ENCODE results near the gene SLIT3. TPM values are rescaled to one million over a fixed set of nuclear protein-coding genes. Genes with fewer than 3 reads are reported as not detected.

Gene SLIT3
- total RNA-seq, 1 experiment from 2014 or later: 0.44 TPM

GRCh38 chr5:168721966-168722365, 579.0 kb downstream of the SLIT3 start:
- H3K4me3 ChIP-seq (ENCODE audit: low read length): no peak overlapping the region
- H3K9me3 ChIP-seq (ENCODE audit: low read length): no peaks in the 10 kb centered on the region
- no peak overlapping the region for H2AFZ ChIP-seq (ENCODE audit: low read length)
- CTCF ChIA-PET: no interaction called here
- intact Hi-C loops (cut with micrococcal nuclease): no loop called here
- DNase-seq (no peak), ATAC-seq (no peak)
- no peak overlapping the region for H3K4me2 ChIP-seq (ENCODE audit: low read length)
- H3K36me3 ChIP-seq (ENCODE audit: low read depth, low read length): no peaks in the 10 kb centered on the region
- no peak overlapping the region for H3K27ac ChIP-seq (ENCODE audit: low read length)
- H3K9ac ChIP-seq (ENCODE audit: low read length): no peak overlapping the region
- no peaks in the 10 kb centered on the region for H4K20me1 ChIP-seq (ENCODE audit: low read length)
- H3K4me1 ChIP-seq (ENCODE audit: insufficient read depth, low read length): no peaks in the 10 kb centered on the region
- H3F3A ChIP-seq (ENCODE audit: low read length, unreplicated experiment): no peaks in the 10 kb centered on the region
- H3K79me2 ChIP-seq (ENCODE audit: low read length): no peaks in the 10 kb centered on the region
- no peaks in the 10 kb centered on the region for H3K9me2 ChIP-seq (replicated peaks; ENCODE audit: low read length)
- TF ChIP-seq EZH2 (IDR thresholded peaks at IDR 0.05; ENCODE audit: low read length, unreplicated experiment): no peak
- POLR2A ChIA-PET (ENCODE audit: unreplicated experiment): no interaction called here
- no peaks in the 10 kb centered on the region for H3K27me3 ChIP-seq (ENCODE audit: low read length)
- BruUV-seq (replicated peaks): no TSS peak

GRCh38 chr5:168721002-168721753, 579.8 kb downstream of the SLIT3 start:
- H3K36me3 ChIP-seq (ENCODE audit: low read depth, low read length): no peaks in the 10 kb centered on the region
- H4K20me1 ChIP-seq (ENCODE audit: low read length): no peaks in the 10 kb centered on the region
- H3K27ac ChIP-seq (ENCODE audit: low read length): no peak overlapping the region
- no peak overlapping the region for H3K9ac ChIP-seq (ENCODE audit: low read length)
- CTCF ChIA-PET: no interaction called here
- no peaks in the 10 kb centered on the region for H3K27me3 ChIP-seq (ENCODE audit: low read length)
- H3F3A ChIP-seq (ENCODE audit: low read length, unreplicated experiment): no peaks in the 10 kb centered on the region
- ATAC-seq: no peak
- TF ChIP-seq, protein P1, sequence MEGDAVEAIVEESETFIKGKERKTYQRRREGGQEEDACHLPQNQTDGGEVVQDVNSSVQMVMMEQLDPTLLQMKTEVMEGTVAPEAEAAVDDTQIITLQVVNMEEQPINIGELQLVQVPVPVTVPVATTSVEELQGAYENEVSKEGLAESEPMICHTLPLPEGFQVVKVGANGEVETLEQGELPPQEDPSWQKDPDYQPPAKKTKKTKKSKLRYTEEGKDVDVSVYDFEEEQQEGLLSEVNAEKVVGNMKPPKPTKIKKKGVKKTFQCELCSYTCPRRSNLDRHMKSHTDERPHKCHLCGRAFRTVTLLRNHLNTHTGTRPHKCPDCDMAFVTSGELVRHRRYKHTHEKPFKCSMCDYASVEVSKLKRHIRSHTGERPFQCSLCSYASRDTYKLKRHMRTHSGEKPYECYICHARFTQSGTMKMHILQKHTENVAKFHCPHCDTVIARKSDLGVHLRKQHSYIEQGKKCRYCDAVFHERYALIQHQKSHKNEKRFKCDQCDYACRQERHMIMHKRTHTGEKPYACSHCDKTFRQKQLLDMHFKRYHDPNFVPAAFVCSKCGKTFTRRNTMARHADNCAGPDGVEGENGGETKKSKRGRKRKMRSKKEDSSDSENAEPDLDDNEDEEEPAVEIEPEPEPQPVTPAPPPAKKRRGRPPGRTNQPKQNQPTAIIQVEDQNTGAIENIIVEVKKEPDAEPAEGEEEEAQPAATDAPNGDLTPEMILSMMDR (conservative IDR thresholded peaks at IDR 0.05; ENCODE audit: low read depth, low read length): no peak
- TF ChIP-seq EZH2phosphoT487 (IDR thresholded peaks at IDR 0.05; ENCODE audit: borderline replicate concordance, low read length) (no peak), EZH2 (IDR thresholded peaks at IDR 0.05; ENCODE audit: low read length, unreplicated experiment) (no peak)
- no peaks in the 10 kb centered on the region for H3K9me3 ChIP-seq (ENCODE audit: low read length)
- no peak overlapping the region for H3K4me3 ChIP-seq (ENCODE audit: low read length)
- no peak overlapping the region for H3K4me2 ChIP-seq (ENCODE audit: low read length)
- no peak overlapping the region for H2AFZ ChIP-seq (ENCODE audit: low read length)
- no peaks in the 10 kb centered on the region for H3K79me2 ChIP-seq (ENCODE audit: low read length)
- POLR2A ChIA-PET (ENCODE audit: unreplicated experiment): no interaction called here
- H3K4me1 ChIP-seq (ENCODE audit: insufficient read depth, low read length): no peaks in the 10 kb centered on the region
- no peaks in the 10 kb centered on the region for H3K9me2 ChIP-seq (replicated peaks; ENCODE audit: low read length)
- DNase-seq: no peak
- no TSS peak for BruUV-seq (replicated peaks)
- intact Hi-C loops (cut with micrococcal nuclease): no loop called here

DNA sequence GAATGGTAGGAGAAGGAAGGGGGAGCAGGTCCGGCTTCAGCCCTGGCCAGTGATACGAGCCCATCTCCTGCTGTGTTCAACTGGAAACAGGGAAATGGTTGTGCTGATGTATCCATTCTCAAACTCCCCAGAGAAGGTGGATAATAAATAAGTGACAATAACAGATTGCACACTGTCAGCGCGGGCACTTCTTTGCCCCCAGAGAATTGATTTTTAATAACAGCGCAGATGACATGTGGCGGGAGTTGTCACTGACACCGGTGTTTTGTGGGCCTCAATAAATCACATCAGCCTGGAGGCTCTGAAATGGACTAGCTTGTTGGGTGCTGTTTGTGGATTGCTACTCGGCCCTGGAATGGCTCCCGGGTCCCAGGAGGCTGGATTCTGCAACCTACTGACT, 580.4 kb downstream of the SLIT3 start:
- no peak overlapping the region for H3K9ac ChIP-seq (ENCODE audit: low read length)

More for the DNA sequence above, 580.4 kb downstream of the SLIT3 start:
- Histone ChIP-seq H3K27me3 (ENCODE audit: low read length) (no peaks in the 10 kb centered on the region), H2AFZ (ENCODE audit: low read length) (no peak overlapping the region), H4K20me1 (ENCODE audit: low read length) (no peaks in the 10 kb centered on the region), H3K4me2 (ENCODE audit: low read length) (no peak overlapping the region), H3K4me1 (ENCODE audit: insufficient read depth, low read length) (no peaks in the 10 kb centered on the region), H3K27ac (ENCODE audit: low read length) (no peak overlapping the region), H3K36me3 (ENCODE audit: low read depth, low read length) (no peaks in the 10 kb centered on the region), H3K9me3 (ENCODE audit: low read length) (no peaks in the 10 kb centered on the region), H3F3A (ENCODE audit: low read length, unreplicated experiment) (no peaks in the 10 kb centered on the region), H3K4me3 (ENCODE audit: low read length) (no peak overlapping the region), H3K79me2 (ENCODE audit: low read length) (no peaks in the 10 kb centered on the region), H3K9me2 (replicated peaks; ENCODE audit: low read length) (no peaks in the 10 kb centered on the region)
- TF ChIP-seq EZH2 (IDR thresholded peaks at IDR 0.05; ENCODE audit: low read length, unreplicated experiment): no peak
- TF ChIP-seq EZH2phosphoT487 (IDR thresholded peaks at IDR 0.05; ENCODE audit: borderline replicate concordance, low read length): no peak
- TF ChIP-seq, protein P1 (conservative IDR thresholded peaks at IDR 0.05; ENCODE audit: low read depth, low read length): no peak
- DNase-seq: no peak
- intact Hi-C loops (cut with micrococcal nuclease): no loop called here
- ATAC-seq: no peak
- CTCF ChIA-PET: no interaction called here
- POLR2A ChIA-PET (ENCODE audit: unreplicated experiment): no interaction called here
- no TSS peak for BruUV-seq (replicated peaks)

Data from PC-3 (cell line).